Omental fat pad (tissue), 4 donors: ENCODE results near the gene PDE10A. TPM values are rescaled to one million over a fixed set of nuclear protein-coding genes. Genes with fewer than 3 reads are reported as not detected.
"Not testable (repeated sequence)": the region's sequence is repeated elsewhere in the genome, so short reads cannot be mapped to it uniquely, and the experiment has no call there.

Source experiments
- ATAC-seq: fragments of 150-250 bp; one replicate; pipeline ENCODE4 v1.9.1; 2016; ENCODE audit warnings: mild to moderate bottlenecking, moderate library complexity; ENCODE audit not compliant: low FRiP score
- DNase-seq: peaks from one replicate; pipeline ENCODE4 v3.0.0-alpha.2; 2019; ENCODE audit warnings: low spot score
- total RNA-seq, 4 donors: library from RNA; depleted of rRNA; stranded (reverse); fragments of >200 nt; gene quantifications; one replicate each; pipeline ENCODE4 v1.1.0, GENCODE V29; 2016
- TF ChIP-seq, protein P1 (sequence below), 3 donors: fragments of 450-650 bp; IDR thresholded peaks; one replicate each; pipeline ENCODE4 v1.5.1; 2016 to 2017; ENCODE audit warnings: antibody characterized with exemption in 3 of 3, mild to moderate bottlenecking in 3 of 3, moderate library complexity in 2 of 3

Gene PDE10A
- total RNA-seq, 4 donors from 2014 or later = 9.1 to 75.3 (median 15.6) TPM

DNA sequence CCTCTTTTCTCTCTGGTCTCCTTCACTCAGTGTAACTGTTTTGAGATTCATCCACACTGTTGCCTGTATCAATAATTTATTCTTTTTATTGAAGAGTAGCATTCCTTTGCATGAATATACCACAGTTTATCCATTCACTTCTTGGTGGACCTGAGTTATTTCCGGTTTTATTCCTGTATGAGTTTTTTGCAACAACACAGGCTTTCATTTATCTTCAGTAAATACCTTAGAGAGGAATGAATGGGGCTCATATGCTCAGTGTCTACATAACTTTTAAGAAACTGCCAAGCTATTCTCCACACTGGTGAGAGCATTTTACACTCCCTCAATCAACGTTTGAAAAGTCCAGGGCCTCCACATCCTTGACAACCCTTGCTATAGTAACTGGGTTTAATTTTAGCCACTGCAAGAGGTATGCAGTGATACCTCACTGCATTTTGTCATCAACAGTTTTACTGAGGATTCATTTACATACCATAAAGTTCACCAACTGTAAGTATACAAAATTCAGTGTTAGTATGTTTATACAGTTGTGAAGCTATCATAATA, 154.6 kb downstream of the PDE10A start:
- ATAC-seq (no peak), DNase-seq (no peak)
- TF ChIP-seq, protein P1, sequence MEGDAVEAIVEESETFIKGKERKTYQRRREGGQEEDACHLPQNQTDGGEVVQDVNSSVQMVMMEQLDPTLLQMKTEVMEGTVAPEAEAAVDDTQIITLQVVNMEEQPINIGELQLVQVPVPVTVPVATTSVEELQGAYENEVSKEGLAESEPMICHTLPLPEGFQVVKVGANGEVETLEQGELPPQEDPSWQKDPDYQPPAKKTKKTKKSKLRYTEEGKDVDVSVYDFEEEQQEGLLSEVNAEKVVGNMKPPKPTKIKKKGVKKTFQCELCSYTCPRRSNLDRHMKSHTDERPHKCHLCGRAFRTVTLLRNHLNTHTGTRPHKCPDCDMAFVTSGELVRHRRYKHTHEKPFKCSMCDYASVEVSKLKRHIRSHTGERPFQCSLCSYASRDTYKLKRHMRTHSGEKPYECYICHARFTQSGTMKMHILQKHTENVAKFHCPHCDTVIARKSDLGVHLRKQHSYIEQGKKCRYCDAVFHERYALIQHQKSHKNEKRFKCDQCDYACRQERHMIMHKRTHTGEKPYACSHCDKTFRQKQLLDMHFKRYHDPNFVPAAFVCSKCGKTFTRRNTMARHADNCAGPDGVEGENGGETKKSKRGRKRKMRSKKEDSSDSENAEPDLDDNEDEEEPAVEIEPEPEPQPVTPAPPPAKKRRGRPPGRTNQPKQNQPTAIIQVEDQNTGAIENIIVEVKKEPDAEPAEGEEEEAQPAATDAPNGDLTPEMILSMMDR (IDR thresholded peaks at IDR 0.05) = no peak

DNA sequence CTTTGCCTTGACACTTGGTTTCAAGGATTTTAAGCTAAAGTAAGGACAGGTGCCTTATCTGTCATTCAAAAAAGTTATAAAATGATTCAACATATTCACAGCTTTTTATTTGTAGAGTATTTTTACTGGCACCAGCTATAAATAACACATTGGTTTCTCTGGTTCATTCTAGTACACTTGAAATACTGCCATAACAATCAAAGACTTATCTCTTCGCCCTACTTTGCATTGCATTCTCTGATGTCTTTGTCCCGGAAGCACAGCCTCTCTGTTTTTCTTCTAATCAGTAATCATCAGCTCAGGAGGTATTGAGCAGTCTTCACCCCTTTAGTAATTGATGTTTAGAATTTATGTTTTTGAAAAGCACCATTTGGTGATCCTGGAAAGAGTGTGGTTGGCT, 156.4 kb downstream of the PDE10A start:
- no peak for ATAC-seq
- TF ChIP-seq, protein P1 (IDR thresholded peaks at IDR 0.05) = no peak
- no peak for DNase-seq

DNA sequence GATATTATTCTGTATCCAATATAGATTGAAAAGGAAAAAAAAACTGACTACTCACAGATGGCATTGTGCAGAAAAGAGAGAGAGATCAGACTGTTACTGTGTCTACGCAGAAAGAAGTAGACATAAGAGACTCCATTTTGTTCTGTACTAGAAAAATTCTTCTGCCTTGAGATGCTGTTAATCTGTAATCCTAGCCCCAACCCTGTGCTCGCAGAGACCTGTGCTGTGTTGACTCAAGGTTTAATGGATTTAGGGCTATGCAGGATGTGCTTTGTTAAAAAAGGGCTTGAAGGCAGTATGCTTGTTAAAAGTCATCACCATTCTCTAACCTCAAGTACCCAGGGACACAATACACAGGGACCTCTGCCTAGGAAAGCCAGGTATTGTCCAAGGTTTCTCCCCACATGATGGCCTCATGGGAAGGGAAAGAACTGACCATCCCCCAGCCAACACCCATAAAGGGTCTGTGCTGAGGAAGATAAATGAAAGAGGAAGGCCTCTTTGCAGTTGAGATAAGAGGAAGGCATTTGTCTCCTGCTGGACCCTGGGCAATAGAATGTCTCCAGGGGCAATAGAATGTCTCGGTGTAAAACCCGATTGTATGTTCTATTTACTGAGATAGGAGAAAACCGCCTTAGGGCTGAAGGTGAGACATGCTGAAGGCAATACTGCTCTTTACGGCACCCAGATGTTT, 162.7 kb downstream of the PDE10A start:
- ATAC-seq, DNase-seq: not testable (repeated sequence)

DNA sequence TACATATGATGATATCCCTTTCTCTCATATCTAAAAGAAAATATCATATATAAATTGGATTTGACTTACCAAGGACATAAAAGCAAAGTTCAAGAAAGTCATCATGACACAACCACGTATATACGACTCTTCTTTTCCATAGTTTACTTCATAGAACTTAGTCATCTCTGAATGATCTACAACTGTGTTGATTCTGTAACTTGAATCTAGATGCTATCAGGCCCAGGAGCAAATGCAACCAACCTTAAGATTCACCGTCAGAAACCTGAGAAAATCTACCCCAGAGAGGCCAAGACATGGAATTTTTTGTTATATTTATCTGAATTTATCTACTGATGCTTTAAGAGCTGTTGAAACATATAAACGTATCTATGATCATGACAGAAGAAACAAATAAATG, 165.6 kb downstream of the PDE10A start:
- TF ChIP-seq, protein P1 (IDR thresholded peaks at IDR 0.05) = no peak
- no peak for DNase-seq
- no peak for ATAC-seq

DNA sequence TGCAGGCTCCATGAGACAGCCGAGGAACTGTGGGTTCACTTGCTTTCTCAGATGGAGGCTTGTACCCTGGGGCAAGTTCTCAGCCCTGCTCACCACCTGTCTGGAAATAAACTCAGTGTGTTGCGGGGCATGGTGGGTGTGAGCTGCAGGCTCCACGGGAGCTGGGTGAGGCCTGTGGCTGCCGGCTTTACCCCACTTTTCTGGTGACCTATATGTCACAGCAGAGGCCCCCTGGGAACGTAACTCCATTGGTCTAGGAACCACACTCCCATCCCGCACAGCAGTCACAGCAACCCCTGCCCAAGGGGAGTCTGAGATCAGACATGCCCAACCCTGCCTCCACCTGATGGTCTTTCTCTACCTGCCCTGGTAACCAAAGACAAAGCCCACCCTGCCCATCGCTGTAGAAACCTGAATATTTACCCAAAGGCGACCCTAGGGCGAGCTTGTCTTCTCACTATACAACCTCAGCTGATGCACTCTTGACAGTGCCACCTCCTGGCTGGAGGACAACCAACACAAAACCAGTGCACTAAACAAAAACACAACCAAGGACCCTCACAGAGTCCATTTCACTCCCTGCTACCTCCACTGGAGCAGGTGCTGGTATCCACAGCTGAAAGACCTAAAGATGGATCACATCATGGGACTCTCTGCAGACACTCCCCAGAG, 174.3 kb downstream of the PDE10A start:
- no peak for DNase-seq
- TF ChIP-seq, protein P1 (IDR thresholded peaks at IDR 0.05) = no peak
- no peak for ATAC-seq

DNA sequence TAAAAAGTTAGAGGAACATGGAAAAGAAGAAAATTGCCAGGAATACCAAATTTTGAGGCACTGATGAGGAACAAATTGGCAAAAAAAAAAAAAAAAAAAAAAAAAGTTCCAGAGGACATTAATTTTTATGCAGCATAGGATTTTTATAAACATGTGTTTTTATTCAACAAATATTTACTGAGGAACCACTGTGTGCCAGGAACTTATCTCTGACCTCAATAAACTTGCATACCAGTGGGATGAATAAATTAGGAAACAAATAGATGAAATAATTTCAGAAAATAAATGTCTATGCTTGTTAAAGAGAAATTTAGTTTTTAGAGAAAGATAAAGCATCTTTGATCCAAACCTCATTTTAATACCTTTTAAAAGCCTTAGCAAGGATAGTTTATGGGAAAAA, 175.1 kb downstream of the PDE10A start:
- DNase-seq (no peak), ATAC-seq (no peak)
- TF ChIP-seq, protein P1 (IDR thresholded peaks at IDR 0.05) = no peak

DNA sequence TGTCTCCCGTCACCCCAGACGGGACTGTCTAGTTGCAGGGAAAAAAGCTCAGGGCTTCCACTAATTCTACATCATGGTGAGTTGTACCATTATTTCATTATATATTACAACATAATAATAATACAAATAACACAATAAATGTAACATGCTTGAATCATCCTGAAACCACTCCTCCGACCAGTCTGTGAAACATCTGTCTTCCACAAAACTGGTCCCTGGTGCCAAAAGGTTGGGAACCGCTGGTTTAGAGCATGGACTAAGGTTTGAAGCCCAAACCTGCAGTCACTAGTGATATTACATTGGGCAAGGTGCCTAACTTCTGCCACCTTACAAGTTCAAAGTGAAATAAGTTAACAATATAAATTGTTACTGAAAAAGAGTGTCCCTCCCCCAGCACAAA, 175.7 kb downstream of the PDE10A start:
- TF ChIP-seq, protein P1 (IDR thresholded peaks at IDR 0.05) = no peak
- DNase-seq (no peak), ATAC-seq (peak; percentile 46)
